NOMO-1 treated with DMSO at 0.1 percent for 48 hours (cell line): ENCODE data around the gene AQP12B.
A peak's percentile ranks its signal among the peaks of the same experiment; 100 is the strongest.
"Not testable (repeated sequence)": the region's sequence is repeated elsewhere in the genome, so short reads cannot be mapped to it uniquely, and the experiment has no call there.

Source experiments
- DNase-seq: peaks from one replicate; lab custom pipeline; 2025; ENCODE audit not compliant: unreplicated experiment; lab: John Stamatoyannopoulos, UW

Gene AQP12B

GRCh38 chr2:240701736-240702639, 19.3 kb upstream of the AQP12B start:
- no peak for DNase-seq

- no peak for DNase-seq
Measured at GRCh38 chr2:240701091-240701735, 18.5 kb upstream of the AQP12B start.

- not testable (repeated sequence) for DNase-seq
Measured at GRCh38 chr2:240700616-240701015, 17.9 kb upstream of the AQP12B start.

GRCh38 chr2:240699835-240700234, 17.1 kb upstream of the AQP12B start:
- not testable (repeated sequence) for DNase-seq

DNA sequence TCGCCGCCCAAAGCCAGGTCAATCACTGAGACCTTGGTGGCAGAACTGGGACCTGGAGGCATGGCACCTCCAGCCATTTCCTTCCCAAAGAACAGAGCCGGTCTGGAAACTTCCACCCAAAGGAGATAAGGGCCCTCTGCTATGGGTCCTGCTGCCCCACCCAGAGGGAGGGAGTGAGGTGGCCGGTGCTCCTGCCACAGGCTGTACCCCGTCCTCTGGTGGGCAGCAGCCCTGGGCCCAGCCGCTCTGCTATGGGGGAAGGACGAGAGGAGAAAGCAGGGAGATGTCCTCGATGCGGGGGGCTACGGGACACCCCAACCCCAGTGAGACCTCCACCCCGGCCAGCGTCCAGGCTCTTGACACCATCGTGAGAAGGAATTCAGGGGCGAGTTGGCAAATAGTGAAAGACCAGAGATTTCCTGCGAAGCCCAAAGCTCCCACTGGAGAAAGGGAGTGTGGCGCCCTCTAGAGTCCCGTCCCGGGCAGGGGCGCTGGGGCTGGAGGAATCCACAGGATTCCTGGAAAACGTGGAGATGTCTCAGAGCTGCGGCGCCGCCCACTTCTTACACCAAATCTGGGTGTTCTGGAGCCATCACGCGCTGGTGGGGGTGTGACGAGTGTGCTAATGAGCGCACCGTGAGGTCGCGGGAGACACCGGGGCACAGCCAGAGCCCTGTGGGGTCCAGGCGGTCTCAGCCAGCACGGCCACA, 16.3 kb upstream of the AQP12B start:
- DNase-seq, result not testable (repeated sequence)

DNA sequence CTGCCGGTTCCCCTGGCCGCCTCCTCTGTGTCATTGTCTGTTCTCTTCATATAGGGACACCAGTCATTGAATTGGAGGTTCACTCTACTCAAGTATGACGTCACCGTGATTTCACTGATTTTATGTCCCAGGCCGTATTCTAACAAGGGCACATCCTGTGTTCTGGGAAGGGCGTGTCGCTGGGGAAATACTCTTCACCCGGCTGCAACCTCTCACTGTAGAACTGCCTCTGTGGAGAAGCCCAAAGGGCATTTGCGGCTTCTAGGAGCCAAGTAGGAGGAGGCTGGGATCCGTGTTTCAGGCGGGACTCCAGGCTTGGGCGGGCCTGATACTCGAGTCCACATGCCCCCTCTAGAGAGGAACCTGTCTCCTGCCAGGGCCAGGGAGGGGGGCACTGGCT, 13.8 kb upstream of the AQP12B start:
- not testable (repeated sequence) for DNase-seq

DNA sequence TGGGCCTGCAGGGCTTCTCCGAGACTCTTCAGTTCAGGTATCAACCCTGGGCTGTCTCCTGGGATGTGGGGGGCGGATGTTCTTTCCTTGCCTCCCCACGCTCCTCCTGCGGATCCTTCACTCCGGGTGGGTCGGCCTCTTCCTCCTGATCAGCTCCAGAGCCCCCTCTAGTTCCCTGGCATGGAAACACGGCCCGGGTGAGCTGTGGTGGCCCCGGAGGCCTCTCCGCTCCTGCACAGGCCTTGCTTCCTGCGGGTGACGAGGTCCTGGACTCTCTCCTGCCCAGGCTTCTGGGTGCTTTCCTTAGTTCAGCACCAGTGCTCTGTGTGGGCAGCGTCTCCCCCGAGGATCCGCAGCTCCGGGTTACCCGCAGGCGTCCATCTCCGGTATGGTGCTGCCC, 12.9 kb upstream of the AQP12B start:
- not testable (repeated sequence) for DNase-seq

- not testable (repeated sequence) for DNase-seq
Measured at GRCh38 chr2:240694304-240694703, 11.6 kb upstream of the AQP12B start.

- not testable (repeated sequence) for DNase-seq
Measured at GRCh38 chr2:240692583-240693561, 10.2 kb upstream of the AQP12B start.

- DNase-seq, result not testable (repeated sequence)
Measured at GRCh38 chr2:240691631-240692420, 9.1 kb upstream of the AQP12B start, which contains the start of gene AQP12A. AQP12A (plus strand) TSS chr2:240691866; CDS start chr2:240691914, 48 bp downstream.

DNA sequence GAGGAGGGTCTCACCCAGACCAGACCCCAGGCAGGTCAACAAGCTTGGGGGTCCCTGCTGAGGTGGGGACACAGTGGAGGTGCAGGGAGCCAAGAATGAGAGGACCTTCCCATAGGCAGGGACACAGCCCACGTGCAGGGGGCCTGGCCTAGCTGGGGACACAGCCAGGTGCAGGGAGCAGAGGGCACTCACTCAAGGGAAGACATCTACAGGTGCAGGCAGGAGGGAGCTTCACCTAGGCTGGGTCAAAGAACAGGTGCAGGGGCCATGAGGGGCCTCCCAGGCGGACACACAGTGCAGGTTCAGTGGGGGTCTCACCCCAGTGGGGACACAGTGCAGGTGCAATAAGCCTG, 8.4 kb upstream of the AQP12B start:
- not testable (repeated sequence) for DNase-seq

DNA sequence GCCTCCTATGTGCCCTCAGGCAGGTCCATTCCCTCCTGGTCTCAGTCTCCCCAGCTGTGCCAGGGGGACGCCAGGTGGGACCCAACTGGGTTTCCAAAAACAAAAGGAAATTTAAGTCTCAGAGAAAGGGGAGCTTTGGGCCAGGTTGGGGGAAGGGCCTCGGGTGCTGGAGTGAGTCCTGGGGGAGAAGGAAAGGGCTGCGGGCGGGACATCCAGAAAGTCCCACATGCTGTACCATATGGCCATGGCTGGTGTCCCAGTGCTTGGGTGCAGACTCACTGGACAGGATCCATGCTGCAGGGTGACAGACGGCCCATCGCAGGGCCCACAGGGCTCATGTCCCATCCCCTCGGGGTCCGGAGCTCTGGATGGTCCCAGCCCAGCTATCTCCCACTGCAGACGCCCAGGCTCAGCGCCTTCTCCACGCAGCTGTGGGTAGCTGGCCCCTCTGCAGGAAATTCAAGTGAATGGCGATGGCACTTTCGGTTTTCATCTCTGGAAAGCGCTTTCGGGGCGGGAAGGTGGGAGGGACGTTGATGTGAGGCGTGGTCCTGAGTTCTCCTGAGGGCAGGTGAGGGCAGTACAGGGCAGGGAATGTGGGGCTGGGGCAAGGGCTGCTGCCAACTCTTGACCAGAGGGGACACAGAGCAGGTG, 7.9 kb upstream of the AQP12B start:
- DNase-seq, result not testable (repeated sequence)

- no peak for DNase-seq
Measured at GRCh38 chr2:240689975-240690374, 7.3 kb upstream of the AQP12B start.

DNA sequence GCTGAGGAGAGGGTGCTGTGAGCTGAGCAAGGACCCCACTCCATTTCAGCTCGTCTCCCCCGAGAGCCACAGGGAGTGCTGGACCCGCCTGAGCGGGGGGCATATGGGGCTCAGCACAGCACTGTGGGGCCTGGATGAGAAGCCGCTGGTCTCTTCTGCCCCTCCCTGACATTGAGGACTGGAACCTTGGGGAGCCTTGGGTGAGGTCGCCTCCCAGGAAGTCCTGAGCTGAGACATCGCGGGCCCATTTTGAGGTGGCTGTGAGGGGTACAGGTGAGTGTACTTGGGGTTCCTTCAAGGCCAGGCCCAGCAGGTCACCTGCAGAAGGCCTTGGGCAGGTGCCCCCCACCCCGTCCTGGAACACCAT, 5.9 kb upstream of the AQP12B start:
- DNase-seq, result no peak

DNA sequence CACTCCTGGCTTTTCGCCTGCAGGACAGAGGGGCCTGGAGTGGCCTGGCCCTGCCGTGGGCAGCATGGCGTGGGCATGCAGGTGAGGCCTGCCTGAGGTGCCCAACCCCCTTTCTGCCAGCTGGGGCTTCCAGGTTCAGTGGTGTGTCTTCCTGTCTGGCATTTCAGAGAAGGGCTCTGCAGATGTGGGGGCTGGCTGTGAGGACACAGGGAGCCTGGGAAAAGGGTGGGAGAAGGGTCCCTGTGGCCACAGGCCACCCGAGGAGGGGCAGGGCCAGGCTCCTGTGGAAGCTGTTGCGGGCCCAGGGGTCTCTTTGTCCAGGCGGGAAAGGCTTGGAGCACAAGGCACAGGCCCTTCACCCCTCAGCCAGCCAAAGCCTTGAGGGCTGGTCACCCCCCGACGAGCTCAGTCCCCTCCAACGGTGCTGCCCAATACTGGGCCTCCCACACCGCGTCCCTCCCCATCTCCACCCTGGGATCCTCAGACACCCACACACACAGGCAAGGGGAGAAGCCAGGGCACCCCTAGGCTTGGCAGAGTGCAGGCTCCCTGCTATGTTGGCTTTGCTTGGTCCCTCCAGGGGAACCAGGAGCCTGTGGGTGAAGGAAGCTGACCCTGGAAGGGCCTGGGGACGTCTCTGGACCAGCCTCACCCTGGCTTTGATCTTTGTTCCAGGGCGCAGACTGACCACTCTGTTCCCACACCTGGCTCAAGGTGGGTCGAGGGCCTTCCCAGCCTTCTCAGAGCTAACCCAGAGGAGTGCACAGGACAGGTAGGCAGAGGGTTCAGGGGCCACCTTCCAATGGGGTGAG, 5.3 kb upstream of the AQP12B start:
- DNase-seq, result no peak

DNA sequence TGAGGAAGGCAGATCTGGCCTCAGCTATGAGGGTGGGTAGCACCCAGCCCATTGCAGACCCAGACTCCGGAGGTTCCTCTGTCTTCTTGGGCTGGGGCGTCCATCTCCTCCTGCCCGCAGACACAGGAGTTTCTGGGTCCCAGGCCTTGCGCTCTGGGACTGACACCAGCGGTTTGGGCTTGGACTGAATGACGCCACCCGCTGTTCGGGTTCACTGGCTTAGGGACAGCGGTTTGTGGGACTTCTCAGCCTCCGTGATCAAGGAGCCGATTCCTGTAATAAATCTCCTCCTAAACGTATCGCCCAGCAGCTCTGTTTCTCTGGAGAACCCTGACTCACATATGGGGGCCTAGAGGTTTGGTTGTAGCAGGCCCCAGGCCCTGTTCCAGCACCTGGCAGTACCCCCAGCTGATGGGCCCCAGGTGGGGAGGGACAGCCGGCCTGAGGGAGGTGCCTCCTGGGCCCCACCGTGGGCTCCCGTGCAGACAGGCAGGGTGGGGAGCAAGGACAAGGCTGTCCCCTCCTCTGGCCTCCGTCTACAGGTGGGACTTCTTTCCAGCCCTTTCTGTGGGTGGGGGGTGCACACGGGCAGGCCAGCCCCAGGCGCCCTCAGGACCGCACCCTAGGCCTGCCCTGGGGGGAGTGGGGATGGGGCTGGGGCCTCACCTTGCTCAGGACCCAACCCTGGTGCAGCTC, 4.5 kb upstream of the AQP12B start:
- no peak for DNase-seq

DNA sequence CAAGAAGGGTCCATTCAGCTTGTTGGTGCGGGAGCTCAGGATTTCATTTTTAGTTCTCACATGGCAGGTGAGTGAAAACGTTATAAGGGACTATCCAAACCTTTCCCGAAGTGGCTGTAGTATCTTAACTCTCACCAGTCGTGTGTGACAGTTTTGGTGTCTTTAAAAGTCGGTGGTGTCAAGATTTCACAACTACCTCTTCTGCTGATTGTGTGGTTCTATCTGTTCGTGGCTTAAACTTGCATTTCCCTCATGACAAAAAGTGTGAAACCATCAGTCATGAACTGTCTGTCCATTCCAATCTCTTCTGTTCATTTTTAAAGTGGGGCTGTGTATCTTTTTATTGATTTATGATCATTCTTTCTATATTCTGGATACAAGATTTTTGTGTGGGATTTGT, 3.8 kb upstream of the AQP12B start:
- peak; percentile 56 for DNase-seq
